ENCODE measurements around the gene MXRA7.

- TF ChIP-seq, protein P1, sequence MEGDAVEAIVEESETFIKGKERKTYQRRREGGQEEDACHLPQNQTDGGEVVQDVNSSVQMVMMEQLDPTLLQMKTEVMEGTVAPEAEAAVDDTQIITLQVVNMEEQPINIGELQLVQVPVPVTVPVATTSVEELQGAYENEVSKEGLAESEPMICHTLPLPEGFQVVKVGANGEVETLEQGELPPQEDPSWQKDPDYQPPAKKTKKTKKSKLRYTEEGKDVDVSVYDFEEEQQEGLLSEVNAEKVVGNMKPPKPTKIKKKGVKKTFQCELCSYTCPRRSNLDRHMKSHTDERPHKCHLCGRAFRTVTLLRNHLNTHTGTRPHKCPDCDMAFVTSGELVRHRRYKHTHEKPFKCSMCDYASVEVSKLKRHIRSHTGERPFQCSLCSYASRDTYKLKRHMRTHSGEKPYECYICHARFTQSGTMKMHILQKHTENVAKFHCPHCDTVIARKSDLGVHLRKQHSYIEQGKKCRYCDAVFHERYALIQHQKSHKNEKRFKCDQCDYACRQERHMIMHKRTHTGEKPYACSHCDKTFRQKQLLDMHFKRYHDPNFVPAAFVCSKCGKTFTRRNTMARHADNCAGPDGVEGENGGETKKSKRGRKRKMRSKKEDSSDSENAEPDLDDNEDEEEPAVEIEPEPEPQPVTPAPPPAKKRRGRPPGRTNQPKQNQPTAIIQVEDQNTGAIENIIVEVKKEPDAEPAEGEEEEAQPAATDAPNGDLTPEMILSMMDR (IDR thresholded peaks at IDR 0.05): no peak
- no peak for TF ChIP-seq POLR2A (IDR thresholded peaks at IDR 0.05)
These were observed 44.5 kb upstream of the MXRA7 start for GRCh38 chr17:76755285-76755684.
